Activated CD4-positive, alpha-beta T cell treated with anti-CD3 and anti-CD28 coated beads for 24 hours (primary cell): Measurements from ENCODE around the gene F13A1.

ENCODE experiments used
- DNase-seq, 2 donors: peaks; one replicate each; pipeline ENCODE4 v3.0.0-alpha.2; 2020; ENCODE audit warnings: low read depth in 2 of 2

F13A1 gene

GRCh38 chr6:6319952-6320811 is at the start of gene F13A1:
Gene F13A1, minus strand, starts transcription at chr6:6320662. Its CDS starts 1,998 bp downstream, at chr6:6318664.
- DNase-seq: no peak

- no peak for DNase-seq
Observed at GRCh38 chr6:6368684-6369052, 48.2 kb upstream of the F13A1 start.

- DNase-seq: no peak
Observed at GRCh38 chr6:6368040-6368683, 47.7 kb upstream of the F13A1 start.

DNA sequence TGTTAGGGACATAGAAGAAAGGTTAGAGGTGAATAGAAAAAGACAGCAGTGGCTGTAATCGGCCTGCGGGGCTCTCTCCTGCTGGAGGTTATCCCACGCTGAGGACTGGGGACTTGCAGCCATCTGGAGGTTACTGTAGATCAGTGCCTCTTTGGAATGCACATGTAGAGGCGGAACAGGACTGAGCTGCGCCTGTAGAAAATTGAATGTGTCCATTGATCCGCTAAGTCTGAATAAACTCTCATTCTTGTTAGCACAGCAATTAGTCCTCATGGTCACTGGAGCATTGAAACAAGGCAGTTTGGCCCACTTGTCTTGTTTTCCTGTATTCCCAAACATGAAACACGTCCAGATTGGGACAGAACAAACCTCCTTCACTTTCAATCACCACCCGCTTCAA is 46.3 kb upstream of the F13A1 start:
- no peak for DNase-seq

- no peak for DNase-seq
Observed at GRCh38 chr6:6365242-6365641, 44.8 kb upstream of the F13A1 start.

DNA sequence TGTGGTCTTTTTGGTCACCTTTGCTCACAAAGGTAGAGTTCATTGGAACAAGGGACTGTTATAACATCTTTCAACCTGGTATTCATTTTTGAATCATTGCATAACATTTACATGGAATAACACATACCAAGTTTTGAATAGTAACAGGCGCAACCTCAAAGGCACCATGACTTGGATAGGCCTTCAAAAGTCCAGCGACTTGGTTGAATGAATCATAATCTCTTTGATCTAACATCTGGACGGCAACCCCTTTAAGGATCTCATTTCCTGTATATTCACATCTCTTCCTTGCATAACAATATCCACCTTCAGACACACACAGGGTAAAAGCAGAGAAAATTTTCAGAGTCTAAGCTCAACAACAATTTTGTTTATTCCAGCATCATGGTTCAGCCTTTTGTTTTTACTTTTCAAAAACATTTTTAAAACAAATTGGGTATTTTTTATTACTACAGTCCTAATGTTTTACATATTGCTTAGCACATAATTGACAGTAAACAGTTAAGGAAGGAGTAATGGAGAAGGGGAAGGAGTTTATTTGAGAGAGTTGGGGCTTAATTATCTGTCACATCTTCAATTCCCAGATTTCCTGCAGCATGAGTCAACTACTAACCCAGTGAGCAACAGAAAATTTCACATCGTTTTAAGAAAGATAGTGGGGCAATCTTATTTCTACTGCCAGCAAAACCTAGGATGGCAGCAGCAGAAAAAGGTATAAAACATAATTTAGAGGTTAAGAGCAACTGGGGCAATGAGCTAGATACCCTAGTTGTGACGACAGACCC is 41.8 kb upstream of the F13A1 start:
- no peak for DNase-seq

GRCh38 chr6:6357530-6357929 is 37.1 kb upstream of the F13A1 start:
- no peak for DNase-seq

- no peak for DNase-seq
Observed at GRCh38 chr6:6357032-6357431, 36.6 kb upstream of the F13A1 start.

GRCh38 chr6:6352772-6353171 is 32.3 kb upstream of the F13A1 start:
- no peak for DNase-seq

DNA sequence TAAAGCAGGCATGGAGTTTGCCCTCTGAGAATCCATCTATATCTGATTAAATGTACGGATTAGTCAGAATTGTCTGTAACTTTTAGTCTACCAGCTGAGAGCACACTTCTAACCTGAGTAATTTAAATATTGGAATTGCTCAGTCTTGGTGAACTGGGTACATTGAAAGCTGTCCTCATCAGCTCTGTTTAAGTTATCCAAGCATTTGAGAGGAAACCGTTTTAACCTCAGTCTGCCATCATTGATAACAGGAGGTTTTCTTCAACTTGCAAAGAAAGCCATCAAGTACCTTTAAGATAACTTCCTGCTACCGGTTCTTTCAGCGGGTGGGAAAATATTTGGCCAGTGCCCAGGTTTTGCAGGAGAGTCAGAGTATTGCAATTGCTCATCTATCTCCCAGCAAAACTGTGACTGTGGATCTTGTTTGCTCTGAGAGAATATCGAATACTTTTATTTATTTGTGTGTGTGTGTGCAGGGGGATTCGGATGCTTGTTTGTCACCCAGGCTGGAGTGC is 31.1 kb upstream of the F13A1 start:
- no peak for DNase-seq

- no peak for DNase-seq
Observed at GRCh38 chr6:6350696-6351095, 30.2 kb upstream of the F13A1 start.

DNA sequence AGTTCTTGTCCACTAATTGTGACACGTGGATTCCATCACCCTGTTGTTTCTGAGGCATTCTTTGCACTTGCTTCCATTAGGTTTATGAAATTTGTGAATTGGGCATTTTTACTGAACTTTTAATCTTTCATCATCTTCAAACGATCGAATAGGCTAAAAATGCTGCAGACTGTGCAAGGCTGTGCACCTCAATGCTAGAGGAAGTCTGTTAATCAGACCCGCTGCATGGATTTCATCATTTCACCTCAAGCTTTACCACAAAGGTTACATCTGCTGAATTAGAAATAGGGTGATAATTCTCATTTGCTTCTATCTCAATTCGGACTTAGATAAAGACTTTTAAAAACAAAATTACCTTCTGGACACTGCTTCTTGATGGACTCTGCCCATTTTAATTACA is 27.8 kb upstream of the F13A1 start:
- DNase-seq: no peak

- no peak for DNase-seq
Observed at GRCh38 chr6:6346427-6347023, 26.1 kb upstream of the F13A1 start.

GRCh38 chr6:6333501-6333900 is 13.0 kb upstream of the F13A1 start:
- DNase-seq: no peak

DNA sequence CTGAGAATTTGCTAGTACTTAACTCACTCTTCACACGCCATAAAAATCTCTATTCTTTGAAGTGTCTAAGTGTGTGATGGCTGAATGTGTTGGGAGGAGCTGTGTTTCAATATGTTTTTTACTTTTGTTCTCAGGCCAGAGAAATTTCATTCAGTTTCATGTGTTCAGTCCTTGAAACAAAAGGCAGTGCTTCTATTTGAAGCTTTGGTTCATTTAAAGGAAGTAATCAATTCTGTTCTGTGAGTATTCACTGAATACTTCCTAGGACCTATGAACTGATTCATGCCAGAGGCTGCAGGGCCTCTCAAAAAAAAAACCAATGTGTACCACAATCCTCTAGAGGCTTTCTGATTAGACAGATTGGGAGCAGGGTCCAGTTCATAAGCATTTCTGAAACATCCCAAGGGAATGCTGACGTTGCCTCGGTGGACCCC is 12.4 kb upstream of the F13A1 start:
- DNase-seq: no peak

DNA sequence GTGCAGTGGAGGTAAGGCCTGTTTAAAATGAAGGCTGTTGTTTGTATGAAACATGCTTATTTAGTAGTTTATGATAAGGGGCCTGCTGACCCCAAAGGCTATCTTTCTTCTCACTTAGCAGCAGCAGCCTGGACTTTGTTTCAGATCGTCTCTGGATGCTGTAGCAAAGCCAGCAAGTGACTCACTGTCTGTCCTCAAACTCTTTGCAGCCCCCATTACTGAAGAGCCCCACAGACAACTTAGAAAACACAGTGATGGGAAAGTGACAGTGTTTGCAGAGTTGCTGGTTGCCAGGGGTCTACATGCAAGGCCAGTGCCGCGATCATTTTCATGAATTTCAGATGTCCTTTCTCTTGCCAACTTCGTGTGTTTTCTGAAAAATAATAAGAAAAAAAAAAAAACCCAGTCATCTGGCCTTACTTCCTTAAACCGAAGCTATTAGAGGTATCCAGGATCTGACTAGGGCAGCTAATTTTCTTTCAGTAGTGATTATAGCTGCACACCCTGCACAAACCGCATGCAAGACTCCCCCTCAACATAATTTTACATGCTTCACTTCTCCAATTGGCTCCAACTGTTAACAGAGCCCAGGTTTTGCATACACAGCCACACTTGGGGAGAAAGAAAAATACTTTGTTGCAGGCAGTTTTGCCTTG is 11.6 kb upstream of the F13A1 start:
- no peak for DNase-seq

DNA sequence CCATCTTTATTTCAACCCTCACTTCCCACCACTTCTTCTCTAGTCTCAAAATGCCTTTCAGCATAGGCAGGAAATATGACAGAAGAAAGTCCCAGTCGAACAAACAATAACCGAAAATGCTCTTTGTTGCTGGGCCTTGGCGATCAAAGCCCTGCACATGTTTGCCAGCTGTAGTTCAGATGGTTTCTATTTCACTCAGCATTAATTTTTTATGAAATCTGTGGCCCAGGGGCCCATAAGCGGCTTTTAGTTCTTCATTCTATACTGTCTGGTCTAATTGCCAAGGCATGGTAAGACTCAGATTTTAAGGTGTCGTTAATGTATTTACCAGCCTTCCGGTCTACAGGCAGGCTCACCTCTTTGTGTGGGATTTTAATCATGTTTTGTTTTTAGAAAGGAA is 10.9 kb upstream of the F13A1 start:
- DNase-seq: no peak

DNA sequence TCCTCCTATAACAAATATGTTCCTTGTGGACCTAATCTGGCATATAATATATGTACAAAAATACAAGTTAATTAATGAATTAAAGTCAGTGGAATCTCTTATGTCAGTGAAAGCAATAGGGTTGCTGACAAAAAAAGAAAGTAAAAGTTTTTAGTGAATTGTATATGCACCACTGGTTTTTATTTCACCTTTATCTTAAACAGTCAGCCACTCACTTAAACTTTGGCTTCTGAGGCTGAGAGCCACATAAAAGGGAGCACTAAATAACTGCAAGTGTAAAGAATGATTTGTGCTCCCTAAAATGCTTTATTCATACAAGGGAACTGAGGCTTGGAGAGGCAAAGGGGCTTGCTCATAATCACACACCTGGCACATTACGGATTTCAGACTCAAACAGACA is 9.9 kb upstream of the F13A1 start:
- no peak for DNase-seq

DNA sequence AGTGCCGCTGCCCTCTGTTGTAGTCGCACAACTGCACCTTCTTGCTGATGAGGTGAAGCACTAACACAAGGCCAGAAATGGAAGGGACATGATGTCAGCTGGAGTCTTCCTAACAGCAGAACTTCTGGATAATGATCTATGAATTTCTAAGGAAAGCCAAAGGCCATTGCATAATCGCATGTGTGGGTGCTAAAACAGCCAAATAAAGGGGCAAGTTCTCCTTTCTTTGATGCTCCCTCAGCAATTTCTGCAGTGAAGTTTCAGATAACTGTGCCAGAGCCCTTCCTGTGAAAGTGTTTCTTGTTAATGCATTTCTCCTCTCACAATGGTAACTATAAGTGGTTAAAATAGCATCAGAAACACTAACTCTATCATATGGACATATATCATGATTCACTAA is 8.0 kb upstream of the F13A1 start:
- no peak for DNase-seq

- no peak for DNase-seq
Observed at GRCh38 chr6:6323352-6323751, 2.9 kb upstream of the F13A1 start.

GRCh38 chr6:6320901-6321300 is 439 bp upstream of the F13A1 start:
- DNase-seq: no peak
